ENCODE measurements around the gene MLIP.

MLIP gene

GRCh38 chr6:54107470-54108090 lies 3.7 kb upstream of the MLIP start:
- TF ChIP-seq CTCF (conservative IDR thresholded peaks at IDR 0.05) (no peak), ZFX (IDR thresholded peaks at IDR 0.05) (no peak)
- no peak overlapping the region for H3K27ac ChIP-seq

DNA sequence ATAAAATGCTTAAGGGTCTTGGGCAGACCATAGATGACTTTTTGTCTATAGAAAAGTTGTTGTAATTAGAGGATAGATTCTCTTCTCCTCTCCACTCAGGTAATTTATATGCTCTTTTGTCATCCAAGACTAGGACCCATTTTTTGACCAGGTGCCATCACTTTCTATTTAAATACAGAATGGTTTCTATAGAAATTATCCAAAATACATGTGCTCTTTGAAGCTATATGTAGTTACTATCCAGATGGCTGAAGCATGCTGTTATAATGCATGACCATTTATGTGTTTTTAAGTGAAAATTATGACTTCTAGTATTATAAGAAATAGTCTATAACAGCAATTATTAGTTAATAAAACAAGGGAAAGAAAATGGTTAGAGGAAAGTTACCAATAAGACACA lies 3.0 kb upstream of the MLIP start:
- TF ChIP-seq CTCF (conservative IDR thresholded peaks at IDR 0.05) (no peak), ZFX (IDR thresholded peaks at IDR 0.05) (no peak)

DNA sequence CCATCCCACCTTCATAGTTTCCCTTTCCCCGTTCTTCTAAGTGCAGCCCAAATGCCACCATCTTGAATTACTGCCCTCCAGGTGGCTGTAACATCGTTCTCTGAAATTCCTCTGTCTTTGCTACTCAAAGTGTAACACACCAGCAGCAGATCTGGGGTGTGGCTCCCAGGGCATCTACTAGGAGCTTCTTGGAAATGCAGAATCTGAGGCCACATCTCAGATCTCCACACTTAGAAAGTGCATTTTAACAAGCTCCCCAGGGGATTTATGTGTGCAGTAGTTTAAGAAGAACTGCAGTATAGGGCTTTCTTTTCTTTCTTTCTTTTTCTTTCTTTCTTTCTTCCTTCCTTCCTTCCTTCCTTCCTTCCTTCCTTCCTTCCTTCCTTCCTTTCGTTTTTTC lies 1.7 kb upstream of the MLIP start:
- H3K27ac ChIP-seq, result no peak overlapping the region
- TF ChIP-seq ZFX (IDR thresholded peaks at IDR 0.05) (no peak), CTCF (conservative IDR thresholded peaks at IDR 0.05) (no peak)

More for the DNA sequence above, 3.0 kb upstream of the MLIP start:
- H3K27ac ChIP-seq, result no peak overlapping the region

DNA sequence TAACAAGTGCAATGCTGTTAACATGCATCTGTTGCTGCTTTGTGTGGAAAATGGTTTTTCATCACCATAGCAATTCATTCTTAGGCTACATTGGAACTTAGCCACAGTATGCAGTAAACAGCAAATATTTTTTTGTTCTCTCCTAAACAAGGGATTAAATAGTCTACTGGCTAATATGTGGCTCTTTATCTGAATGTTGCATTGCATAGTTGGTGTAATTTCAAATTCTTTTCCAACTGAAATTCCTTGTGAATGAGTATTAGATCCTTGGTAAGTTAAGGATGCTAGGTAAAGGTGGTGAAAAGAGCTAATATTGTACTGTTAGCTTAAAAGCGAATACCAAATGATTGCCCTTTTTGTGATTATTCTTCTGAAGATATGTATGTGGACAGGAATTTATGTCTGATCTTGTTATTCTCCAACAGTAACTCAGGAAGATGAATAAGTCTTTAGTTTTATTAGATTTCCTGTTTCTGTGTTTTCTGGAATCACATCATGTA lies 958 bp downstream of the MLIP start:
- TF ChIP-seq CTCF (conservative IDR thresholded peaks at IDR 0.05), result no peak
- no peak for TF ChIP-seq ZFX (IDR thresholded peaks at IDR 0.05)
- no peak overlapping the region for H3K27ac ChIP-seq

DNA sequence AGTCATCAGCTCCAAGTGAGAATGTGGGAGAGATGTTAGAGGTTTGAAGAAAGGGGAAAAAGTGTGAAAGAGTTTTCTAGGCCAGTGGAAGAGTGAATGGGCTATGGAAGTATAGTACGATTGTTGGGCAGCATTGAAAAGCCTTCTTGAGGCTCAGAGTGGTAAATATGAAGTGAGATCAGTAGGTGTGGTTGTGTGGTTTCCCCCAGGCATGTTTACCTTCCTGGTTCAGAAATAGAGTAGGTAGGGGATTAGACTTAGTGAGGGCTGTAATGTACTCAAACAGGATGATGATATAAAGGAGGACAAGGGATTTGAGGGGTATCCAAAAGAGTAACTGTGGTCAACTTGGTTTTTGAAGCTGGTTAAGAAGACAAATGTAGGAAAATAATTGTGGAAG lies 3.7 kb downstream of the MLIP start:
- H3K27ac ChIP-seq, result no peak overlapping the region
- TF ChIP-seq ZFX (IDR thresholded peaks at IDR 0.05) (no peak), CTCF (conservative IDR thresholded peaks at IDR 0.05) (no peak)

DNA sequence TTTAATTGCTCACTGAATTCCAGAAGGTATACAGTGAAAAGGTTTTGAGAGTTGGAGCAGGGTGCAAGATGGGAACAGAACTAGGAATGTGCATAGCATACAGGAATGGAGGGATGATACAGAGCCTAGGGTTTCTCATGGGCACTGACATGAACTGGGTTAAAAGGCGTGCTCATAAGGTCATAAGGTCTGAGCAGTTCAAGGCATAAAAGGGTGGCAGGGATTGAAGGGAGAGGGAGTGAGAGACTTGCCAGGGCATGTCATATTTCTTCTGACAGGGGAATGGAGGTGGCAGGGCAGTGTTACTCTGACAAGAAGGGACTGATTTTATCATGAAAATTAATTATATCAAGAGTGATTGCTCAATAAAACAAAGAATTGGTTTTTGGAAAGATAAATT lies 4.7 kb downstream of the MLIP start:
- no peak overlapping the region for H3K27ac ChIP-seq
- TF ChIP-seq ZFX (IDR thresholded peaks at IDR 0.05), result no peak
- no peak for TF ChIP-seq CTCF (conservative IDR thresholded peaks at IDR 0.05)

- TF ChIP-seq CTCF (conservative IDR thresholded peaks at IDR 0.05) (no peak), ZFX (IDR thresholded peaks at IDR 0.05) (no peak)
- H3K27ac ChIP-seq, result no peak overlapping the region
These were observed 6.9 kb downstream of the MLIP start for GRCh38 chr6:54118117-54118516.
